NCI-H774 (cell line): Measurements from ENCODE around the gene ALX4.

ENCODE experiments used
- DNase-seq: peaks from one replicate; lab custom pipeline; 2025; lab: John Stamatoyannopoulos, UW

Gene ALX4

GRCh38 chr11:44244639-44245310 lies 65.2 kb downstream of the ALX4 start:
- DNase-seq = no peak

GRCh38 chr11:44243595-44244343 lies 66.2 kb downstream of the ALX4 start:
- DNase-seq = no peak

GRCh38 chr11:44243086-44243485 lies 66.9 kb downstream of the ALX4 start:
- DNase-seq = no peak

GRCh38 chr11:44241851-44242250 lies 68.1 kb downstream of the ALX4 start:
- no peak for DNase-seq

GRCh38 chr11:44237156-44237555 lies 72.8 kb downstream of the ALX4 start:
- DNase-seq = no peak

GRCh38 chr11:44236296-44236695 lies 73.6 kb downstream of the ALX4 start:
- no peak for DNase-seq

- DNase-seq = no peak
Measured at GRCh38 chr11:44235765-44236201, 74.2 kb downstream of the ALX4 start.

- no peak for DNase-seq
Measured at GRCh38 chr11:44229624-44230023, 80.3 kb downstream of the ALX4 start.

- DNase-seq = no peak
Measured at GRCh38 chr11:44229098-44229497, 80.8 kb downstream of the ALX4 start.

GRCh38 chr11:44228379-44228778 lies 81.6 kb downstream of the ALX4 start:
- no peak for DNase-seq

- DNase-seq = no peak
Measured at GRCh38 chr11:44226945-44227344, 83.0 kb downstream of the ALX4 start.

- no peak for DNase-seq
Measured at GRCh38 chr11:44226490-44226889, 83.4 kb downstream of the ALX4 start.

GRCh38 chr11:44224867-44225501 lies 85.0 kb downstream of the ALX4 start:
- no peak for DNase-seq

GRCh38 chr11:44223238-44223637 lies 86.7 kb downstream of the ALX4 start:
- DNase-seq = no peak

GRCh38 chr11:44221992-44222391 lies 87.9 kb downstream of the ALX4 start:
- no peak for DNase-seq

GRCh38 chr11:44221456-44221855 lies 88.5 kb downstream of the ALX4 start:
- DNase-seq = no peak

GRCh38 chr11:44219830-44220796 lies 89.8 kb downstream of the ALX4 start:
- DNase-seq = no peak

- no peak for DNase-seq
Measured at GRCh38 chr11:44217432-44217831, 92.5 kb downstream of the ALX4 start.

GRCh38 chr11:44213148-44213547 lies 96.8 kb downstream of the ALX4 start:
- no peak for DNase-seq

GRCh38 chr11:44212128-44212527 lies 97.8 kb downstream of the ALX4 start:
- no peak for DNase-seq
